IMR-90 (cell line): ENCODE results near the gene HOXB1. TPM values are rescaled to one million over a fixed set of nuclear protein-coding genes. Genes with fewer than 3 reads are reported as not detected.
A peak's percentile ranks its signal among the peaks of the same experiment; 100 is the strongest.

Experiments
- ATAC-seq: fragments of 200-7000 bp; cut with Tn5 transposase; 2 replicates; pipeline ENCODE4 v1.9.1; 2020; ENCODE audit warnings: low read depth, mild to moderate bottlenecking, moderate library complexity
- BruUV-seq: library from RNA; stranded (reverse); fragments of 400-500 nt; replicated peaks from 2 replicates; lab custom pipeline; 2021; lab: Mats Ljungman, UMichigan
- CTCF ChIA-PET: fragments of 300-600 bp; formaldehyde crosslinking; extraction: SDS; loops from one replicate; lab custom pipeline; 2021; ENCODE audit warnings: antibody characterized with exemption; lab: Yijun Ruan, JAX
- POLR2A ChIA-PET: fragments of 300-600 bp; sonication (Branson Sonifier 250); formaldehyde crosslinking; loops from one replicate; lab custom pipeline; 2022; ENCODE audit warnings: antibody characterized with exemption; ENCODE audit not compliant: unreplicated experiment; lab: Charles Lee
- DNase-seq: peaks from one replicate; pipeline ENCODE4 v3.0.0; 2013
- H2AFZ ChIP-seq: replicated peaks from 2 replicates; pipeline ENCODE3; 2013; ENCODE audit warnings: low read length, mild to moderate bottlenecking; ENCODE audit not compliant: poor library complexity
- H2AK5ac ChIP-seq: 2 replicates; pipeline ENCODE4 v1.6.1; 2013; ENCODE audit warnings: low read depth, low read length, inconsistent platforms
- H2AK9ac ChIP-seq: replicated peaks from 2 replicates; pipeline ENCODE3; 2013; ENCODE audit warnings: mild to moderate bottlenecking, low read depth, low read length, moderate library complexity; ENCODE audit not compliant: poor library complexity
- H2BK120ac ChIP-seq: 2 replicates; pipeline ENCODE4 v1.6.1; 2013; ENCODE audit warnings: low read depth, low read length, inconsistent platforms
- H2BK15ac ChIP-seq: 3 replicates; pipeline ENCODE4 v1.6.1; 2013; ENCODE audit warnings: low read depth, low read length, inconsistent platforms
- H2BK20ac ChIP-seq: 2 replicates; pipeline ENCODE4 v1.6.1; 2013; ENCODE audit warnings: low read depth, mild to moderate bottlenecking, inconsistent platforms, low read length, moderate library complexity
- H2BK5ac ChIP-seq: 2 replicates; pipeline ENCODE4 v1.6.1; 2013; ENCODE audit warnings: mild to moderate bottlenecking, low read depth, low read length, inconsistent platforms; ENCODE audit not compliant: poor library complexity, severe bottlenecking
- H3K14ac ChIP-seq: replicated peaks from 2 replicates; pipeline ENCODE4 v1.6.1; 2013; ENCODE audit warnings: low read depth, low read length, inconsistent platforms
- H3K18ac ChIP-seq: 2 replicates; pipeline ENCODE4 v1.6.1; 2013; ENCODE audit warnings: low read depth, low read length, control low read depth
- H3K23ac ChIP-seq: 2 replicates; pipeline ENCODE4 v1.6.1; 2013; ENCODE audit warnings: low read depth, low read length, inconsistent platforms
- H3K27ac ChIP-seq: 2 replicates; pipeline ENCODE4 v1.5.1; 2013; ENCODE audit warnings: mild to moderate bottlenecking, control low read depth, low read length; ENCODE audit not compliant: insufficient read depth
- H3K27me3 ChIP-seq: 2 replicates; pipeline ENCODE4 v1.6.1; 2013; ENCODE audit warnings: low read length; ENCODE audit not compliant: control insufficient read depth, insufficient read depth
- H3K36me3 ChIP-seq: 2 replicates; pipeline ENCODE4 v1.6.1; 2013; ENCODE audit warnings: low read length, mixed read lengths; ENCODE audit not compliant: control insufficient read depth, insufficient read depth
- H3K4ac ChIP-seq: 2 replicates; pipeline ENCODE4 v1.6.1; 2013; ENCODE audit warnings: low read depth, low read length, inconsistent platforms
- H3K4me1 ChIP-seq: 2 replicates; pipeline ENCODE4 v1.6.1; 2013; ENCODE audit warnings: low read length, mixed read lengths; ENCODE audit not compliant: control insufficient read depth, insufficient read depth
- H3K4me2 ChIP-seq: 2 replicates; pipeline ENCODE4 v1.6.1; 2013; ENCODE audit warnings: low read depth, mild to moderate bottlenecking, control low read depth, low read length, moderate library complexity
- H3K4me3 ChIP-seq: 2 replicates; pipeline ENCODE4 v1.5.1; 2013; ENCODE audit warnings: low read depth, mild to moderate bottlenecking, control low read depth, low read length, moderate library complexity; ENCODE audit not compliant: insufficient read depth
- H3K56ac ChIP-seq: 2 replicates; pipeline ENCODE4 v1.6.1; 2013; ENCODE audit warnings: low read length, inconsistent platforms; ENCODE audit not compliant: insufficient read depth; ENCODE audit errors: extremely low read depth
- H3K79me1 ChIP-seq, 2 experiments: 2 replicates each; pipeline ENCODE4 v1.6.1; 2013; ENCODE audit warnings: low read length in 2 of 2, inconsistent platforms in 1 of 2, low read depth in 1 of 2
- H3K9ac ChIP-seq: 2 replicates; pipeline ENCODE4 v1.6.1; 2013; ENCODE audit warnings: low read depth, low read length, control low read depth
- H3K9me1 ChIP-seq: 2 replicates; pipeline ENCODE4 v1.6.1; 2013; ENCODE audit warnings: low read length, inconsistent platforms; ENCODE audit not compliant: insufficient read depth
- H3K9me3 ChIP-seq: 2 replicates; pipeline ENCODE4 v1.6.1; 2013; ENCODE audit warnings: low read length; ENCODE audit not compliant: control insufficient read depth, insufficient read depth
- H4K20me1 ChIP-seq: 2 replicates; pipeline ENCODE4 v1.6.1; 2013; ENCODE audit warnings: low read length, inconsistent platforms; ENCODE audit not compliant: insufficient read depth
- H4K5ac ChIP-seq: 2 replicates; pipeline ENCODE4 v1.6.1; 2013; ENCODE audit warnings: mild to moderate bottlenecking, low read depth, low read length, control low read depth
- H4K8ac ChIP-seq, 2 experiments: 2 replicates each; pipeline ENCODE4 v1.6.1; 2013; ENCODE audit warnings: low read depth in 2 of 2, low read length in 2 of 2, control low read depth in 1 of 2, inconsistent platforms in 1 of 2
- H4K91ac ChIP-seq: 2 replicates; pipeline ENCODE4 v1.6.1; 2013; ENCODE audit warnings: low read depth, low read length, inconsistent platforms; ENCODE audit not compliant: insufficient read depth
- BHLHE40 ChIP-seq: fragments of 150-350 bp; IDR thresholded peaks from 2 replicates; pipeline ENCODE4 v1.6.1; 2016; ENCODE audit warnings: mild to moderate bottlenecking, low read depth, low read length
- CEBPB ChIP-seq: IDR thresholded peaks from 2 replicates; pipeline ENCODE4 v1.6.1; 2012; ENCODE audit warnings: low read depth, low read length, improper control_type of control experiment
- CHD1 ChIP-seq: IDR thresholded peaks from 2 replicates; pipeline ENCODE4 v1.6.1; 2012; ENCODE audit warnings: low read depth, low read length, improper control_type of control experiment
- FOS ChIP-seq: fragments of 150-350 bp; IDR thresholded peaks from 2 replicates; pipeline ENCODE4 v1.6.1; 2016; ENCODE audit warnings: low read depth, low read length
- MAZ ChIP-seq: IDR thresholded peaks from 2 replicates; pipeline ENCODE4 v1.6.1; 2012; ENCODE audit warnings: low read depth, mild to moderate bottlenecking, low read length, improper control_type of control experiment, moderate library complexity, borderline replicate concordance
- MXI1 ChIP-seq: IDR thresholded peaks from 2 replicates; pipeline ENCODE4 v1.6.1; 2012; ENCODE audit warnings: low read depth, mild to moderate bottlenecking, low read length, moderate library complexity, borderline replicate concordance
- NFE2L2 ChIP-seq: fragments of 150-350 bp; IDR thresholded peaks from 2 replicates; pipeline ENCODE4 v1.6.1; 2016; ENCODE audit warnings: low read depth, mild to moderate bottlenecking, low read length
- POLR2A ChIP-seq: IDR thresholded peaks from 2 replicates; pipeline ENCODE4 v1.6.1; 2012; ENCODE audit warnings: mild to moderate bottlenecking, low read depth, low read length
- RAD21 ChIP-seq: IDR thresholded peaks from 2 replicates; pipeline ENCODE4 v1.6.1; 2012; ENCODE audit warnings: low read length, improper control_type of control experiment
- RCOR1 ChIP-seq: IDR thresholded peaks from 2 replicates; pipeline ENCODE4 v1.6.1; 2012; ENCODE audit warnings: mild to moderate bottlenecking, low read length, improper control_type of control experiment; ENCODE audit not compliant: insufficient replicate concordance
- SMC3 ChIP-seq: fragments of 150-350 bp; IDR thresholded peaks from 2 replicates; pipeline ENCODE4 v1.6.1; 2016; ENCODE audit warnings: low read depth, mild to moderate bottlenecking, antibody characterized with exemption, low read length, moderate library complexity
- WGBS, 2 experiments: methylation state at CpG; one replicate each; pipeline versions ENCODE4 v1.1.5 to v1.1.7; 2013; ENCODE audit warnings: missing lambda C conversion rate in 2 of 2; ENCODE audit not compliant: insufficient read length in 1 of 2; ENCODE audit errors: extremely low coverage in 2 of 2; 5-methylcytosine and 5-hydroxymethylcytosine counted together
- dilution Hi-C: fragments of 300-500 bp; cut with HindIII; formaldehyde crosslinking; loops from one replicate; pipeline ENCODE4 v1.14.3; 2018; ENCODE audit warnings: low sequenced_read_pairs; ENCODE audit not compliant: unreplicated experiment
- in situ Hi-C: fragments of 300-500 bp; cut with MboI; formaldehyde crosslinking; loops from 3 replicates; pipeline ENCODE4 v1.14.3; 2019; ENCODE audit warnings: low sequenced_read_pairs, inconsistent platforms, mixed read lengths
- intact Hi-C: fragments of 100-400 bp; cut with micrococcal nuclease; formaldehyde crosslinking; loops from 2 replicates; pipeline ENCODE4 v1.10.0; 2022
- polyA plus RNA-seq, 3 experiments: library from polyadenylated mRNA; depleted of rRNA; stranded (reverse); fragments of >200 nt; gene quantifications; 2 replicates each; pipeline ENCODE4 v1.2.3, GENCODE V29; 2012; ENCODE audit warnings: low replicate concordance in 1 of 3
- total RNA-seq: library from RNA; depleted of rRNA; stranded (reverse); fragments of >200 nt; gene quantifications from 2 replicates; pipeline ENCODE4 v1.2.3, GENCODE V29; 2012
- TF ChIP-seq, protein P1 (sequence below): conservative IDR thresholded peaks from 2 replicates; pipeline ENCODE4 v1.5.1; 2012; ENCODE audit warnings: mild to moderate bottlenecking, low read depth, low read length, improper control_type of control experiment
- TF ChIP-seq, protein P2 (sequence below): fragments of 150-350 bp; IDR thresholded peaks from 2 replicates; pipeline ENCODE4 v1.6.1; 2017; ENCODE audit warnings: mild to moderate bottlenecking, antibody characterized with exemption, low read length, low read depth

HOXB1 gene
- total and polyA plus RNA-seq, 2 of the 4 experiments (the other 2 are of a cell fraction): not detected

DNA sequence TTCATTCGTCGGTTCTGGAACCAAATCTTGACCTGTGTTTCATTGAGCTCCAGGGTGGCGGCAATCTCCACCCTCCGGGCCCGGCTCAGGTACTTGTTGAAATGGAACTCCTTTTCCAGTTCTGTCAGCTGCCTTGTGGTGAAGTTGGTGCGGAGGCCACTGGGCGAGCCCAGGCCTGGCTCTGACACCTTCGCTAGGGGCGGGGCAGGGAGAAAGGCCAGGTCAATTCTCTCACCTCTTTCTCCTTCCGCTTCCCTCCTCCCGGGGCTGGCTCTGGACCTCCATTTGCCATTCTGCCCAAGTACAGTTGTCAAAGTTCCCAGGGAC is 1.2 kb downstream of the HOXB1 start:
- intact Hi-C loops: no loop called here
- H3K79me1 ChIP-seq: no peaks in the 10 kb centered on the region
- peaks cover 17% of the 10 kb centered on the region for H3K27me3 ChIP-seq
- BruUV-seq: no TSS peak
- WGBS, 2 experiments: 98% methylated on average over 6 of the region's 11 CpGs; no CpG with 5 or more reads in 1 of the 2 experiments
- H2BK15ac ChIP-seq: no peak overlapping the region
- no peaks in the 10 kb centered on the region for H4K20me1 ChIP-seq
- no peak overlapping the region for H4K8ac ChIP-seq
- peak overlapping the region; percentile 21 for H2AFZ ChIP-seq
- no peak overlapping the region for H3K56ac ChIP-seq
- H2BK20ac ChIP-seq: no peak overlapping the region
- no peak overlapping the region for H2BK5ac ChIP-seq
- H3K36me3 ChIP-seq: no peaks in the 10 kb centered on the region
- H3K4me3 ChIP-seq: no peak overlapping the region
- H3K9ac ChIP-seq: no peak overlapping the region
- no peaks in the 10 kb centered on the region for H3K4me1 ChIP-seq
- no peaks in the 10 kb centered on the region for H3K9me1 ChIP-seq
- H2BK120ac ChIP-seq: no peak overlapping the region
- H3K23ac ChIP-seq: no peak overlapping the region
- H4K91ac ChIP-seq: no peak overlapping the region
- H3K9me3 ChIP-seq: no peaks in the 10 kb centered on the region
- H3K4me2 ChIP-seq: no peak overlapping the region
- no peak overlapping the region for H3K4ac ChIP-seq
- H3K18ac ChIP-seq: no peak overlapping the region
- POLR2A ChIA-PET: no interaction called here
- DNase-seq (no peak), ATAC-seq (no peak)
- H2AK9ac ChIP-seq: no peak overlapping the region
- H3K27ac ChIP-seq: no peak overlapping the region
- TF ChIP-seq POLR2A (no peak), NFE2L2 (no peak), CHD1 (no peak), MXI1 (no peak), FOS (no peak), BHLHE40 (no peak), RCOR1 (no peak), MAZ (no peak), SMC3 (no peak), CEBPB (no peak), RAD21 (no peak)
- TF ChIP-seq, protein P1, sequence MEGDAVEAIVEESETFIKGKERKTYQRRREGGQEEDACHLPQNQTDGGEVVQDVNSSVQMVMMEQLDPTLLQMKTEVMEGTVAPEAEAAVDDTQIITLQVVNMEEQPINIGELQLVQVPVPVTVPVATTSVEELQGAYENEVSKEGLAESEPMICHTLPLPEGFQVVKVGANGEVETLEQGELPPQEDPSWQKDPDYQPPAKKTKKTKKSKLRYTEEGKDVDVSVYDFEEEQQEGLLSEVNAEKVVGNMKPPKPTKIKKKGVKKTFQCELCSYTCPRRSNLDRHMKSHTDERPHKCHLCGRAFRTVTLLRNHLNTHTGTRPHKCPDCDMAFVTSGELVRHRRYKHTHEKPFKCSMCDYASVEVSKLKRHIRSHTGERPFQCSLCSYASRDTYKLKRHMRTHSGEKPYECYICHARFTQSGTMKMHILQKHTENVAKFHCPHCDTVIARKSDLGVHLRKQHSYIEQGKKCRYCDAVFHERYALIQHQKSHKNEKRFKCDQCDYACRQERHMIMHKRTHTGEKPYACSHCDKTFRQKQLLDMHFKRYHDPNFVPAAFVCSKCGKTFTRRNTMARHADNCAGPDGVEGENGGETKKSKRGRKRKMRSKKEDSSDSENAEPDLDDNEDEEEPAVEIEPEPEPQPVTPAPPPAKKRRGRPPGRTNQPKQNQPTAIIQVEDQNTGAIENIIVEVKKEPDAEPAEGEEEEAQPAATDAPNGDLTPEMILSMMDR: no peak
- TF ChIP-seq, protein P2, sequence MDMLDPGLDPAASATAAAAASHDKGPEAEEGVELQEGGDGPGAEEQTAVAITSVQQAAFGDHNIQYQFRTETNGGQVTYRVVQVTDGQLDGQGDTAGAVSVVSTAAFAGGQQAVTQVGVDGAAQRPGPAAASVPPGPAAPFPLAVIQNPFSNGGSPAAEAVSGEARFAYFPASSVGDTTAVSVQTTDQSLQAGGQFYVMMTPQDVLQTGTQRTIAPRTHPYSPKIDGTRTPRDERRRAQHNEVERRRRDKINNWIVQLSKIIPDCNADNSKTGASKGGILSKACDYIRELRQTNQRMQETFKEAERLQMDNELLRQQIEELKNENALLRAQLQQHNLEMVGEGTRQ: no peak
- dilution Hi-C loops: no loop called here
- no peak overlapping the region for H4K5ac ChIP-seq
- in situ Hi-C loops: no loop called here
- CTCF ChIA-PET: no interaction called here
- H3K14ac ChIP-seq: no peak overlapping the region
- no peak overlapping the region for H2AK5ac ChIP-seq
